ENCODE data around the gene ARHGEF39. TPM values are rescaled to one million over a fixed set of nuclear protein-coding genes. Genes with fewer than 3 reads are reported as not detected.
A peak's percentile ranks its signal among the peaks of the same experiment; 100 is the strongest.
"Not testable (repeated sequence)": the region's sequence is repeated elsewhere in the genome, so short reads cannot be mapped to it uniquely, and the experiment has no call there.

ARHGEF39 gene
- total and polyA plus RNA-seq, 2 experiments from 2014 or later: 5.6 to 12.6 TPM

DNA sequence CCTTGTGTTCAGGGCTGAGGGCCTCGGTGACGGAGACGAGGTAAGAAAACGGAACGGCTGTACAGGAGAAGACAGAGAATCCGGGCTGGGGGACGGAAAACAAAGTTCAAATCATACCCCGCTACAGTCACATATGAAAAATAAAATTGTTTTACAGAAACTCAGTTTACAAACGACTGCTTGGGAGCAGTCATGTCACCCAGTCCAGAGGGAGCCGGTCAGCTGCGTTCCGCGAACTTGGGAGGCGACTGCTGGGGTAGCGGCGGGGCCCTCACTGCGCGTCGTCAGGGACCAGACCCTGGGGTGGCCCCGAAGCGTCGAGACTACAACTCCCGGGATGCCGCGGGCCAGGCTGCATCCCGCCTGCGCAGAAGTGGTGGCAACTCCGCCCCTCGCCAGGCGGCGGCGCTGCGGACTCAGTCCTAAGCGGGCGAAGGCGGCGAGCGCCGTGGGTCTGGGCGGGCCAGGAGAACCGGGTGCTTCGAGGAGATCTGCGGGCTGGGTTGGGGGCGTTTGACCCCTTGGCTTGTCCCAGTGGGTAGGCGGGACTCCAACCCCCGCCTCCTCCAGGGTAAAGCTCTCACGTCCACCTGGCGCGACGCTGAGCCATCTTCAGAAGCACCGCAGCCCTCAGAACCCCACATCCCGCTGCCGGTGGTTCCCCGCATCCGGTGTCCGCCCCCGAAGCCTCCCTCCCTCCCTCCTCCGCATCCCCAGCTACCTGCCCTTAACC, 18.3 kb downstream of the ARHGEF39 start:
- Histone ChIP-seq H3K36me3 (no peaks in the 10 kb centered on the region), H3K4me3 (peak overlapping the region; percentile 53), H3K9me3 (ENCODE audit: low read depth) (no peaks in the 10 kb centered on the region), H3K4me1 (ENCODE audit: low read depth) (peaks cover 9% of the 10 kb centered on the region), H3K27me3 (no peaks in the 10 kb centered on the region), H3K27ac (peak overlapping the region; percentile 90)
- peak; percentile 93 to 95 for DNase-seq (ENCODE audit: low read depth in 1 of 2, low spot score in 1 of 2)
- TF ChIP-seq, protein P1, sequence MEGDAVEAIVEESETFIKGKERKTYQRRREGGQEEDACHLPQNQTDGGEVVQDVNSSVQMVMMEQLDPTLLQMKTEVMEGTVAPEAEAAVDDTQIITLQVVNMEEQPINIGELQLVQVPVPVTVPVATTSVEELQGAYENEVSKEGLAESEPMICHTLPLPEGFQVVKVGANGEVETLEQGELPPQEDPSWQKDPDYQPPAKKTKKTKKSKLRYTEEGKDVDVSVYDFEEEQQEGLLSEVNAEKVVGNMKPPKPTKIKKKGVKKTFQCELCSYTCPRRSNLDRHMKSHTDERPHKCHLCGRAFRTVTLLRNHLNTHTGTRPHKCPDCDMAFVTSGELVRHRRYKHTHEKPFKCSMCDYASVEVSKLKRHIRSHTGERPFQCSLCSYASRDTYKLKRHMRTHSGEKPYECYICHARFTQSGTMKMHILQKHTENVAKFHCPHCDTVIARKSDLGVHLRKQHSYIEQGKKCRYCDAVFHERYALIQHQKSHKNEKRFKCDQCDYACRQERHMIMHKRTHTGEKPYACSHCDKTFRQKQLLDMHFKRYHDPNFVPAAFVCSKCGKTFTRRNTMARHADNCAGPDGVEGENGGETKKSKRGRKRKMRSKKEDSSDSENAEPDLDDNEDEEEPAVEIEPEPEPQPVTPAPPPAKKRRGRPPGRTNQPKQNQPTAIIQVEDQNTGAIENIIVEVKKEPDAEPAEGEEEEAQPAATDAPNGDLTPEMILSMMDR (IDR thresholded peaks at IDR 0.05; ENCODE audit: low read depth, low read length): peak; percentile 84

DNA sequence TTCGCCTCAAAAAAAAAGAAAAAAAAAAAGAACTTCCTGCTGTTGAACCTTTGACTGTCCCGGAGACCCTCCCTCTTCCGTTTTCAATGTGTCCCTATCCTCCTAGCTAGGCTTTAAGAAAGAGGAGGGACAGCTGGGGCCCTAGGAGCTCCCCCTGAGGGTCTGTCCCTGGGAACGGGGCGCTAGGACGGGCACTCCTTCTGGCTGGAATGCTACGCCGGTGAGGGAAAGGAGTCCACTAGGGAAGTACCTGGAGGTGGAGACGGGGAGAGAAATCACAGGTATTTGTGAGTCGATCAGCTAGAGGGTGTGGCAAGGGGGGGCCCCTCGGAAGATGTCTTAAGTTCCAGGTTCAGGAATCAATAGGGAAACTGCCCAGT, 18.9 kb downstream of the ARHGEF39 start:
- TF ChIP-seq, protein P1 (IDR thresholded peaks at IDR 0.05; ENCODE audit: low read depth, low read length): no peak
- Histone ChIP-seq H3K36me3 (no peaks in the 10 kb centered on the region), H3K27ac (peak overlapping the region; percentile 90)

DNA sequence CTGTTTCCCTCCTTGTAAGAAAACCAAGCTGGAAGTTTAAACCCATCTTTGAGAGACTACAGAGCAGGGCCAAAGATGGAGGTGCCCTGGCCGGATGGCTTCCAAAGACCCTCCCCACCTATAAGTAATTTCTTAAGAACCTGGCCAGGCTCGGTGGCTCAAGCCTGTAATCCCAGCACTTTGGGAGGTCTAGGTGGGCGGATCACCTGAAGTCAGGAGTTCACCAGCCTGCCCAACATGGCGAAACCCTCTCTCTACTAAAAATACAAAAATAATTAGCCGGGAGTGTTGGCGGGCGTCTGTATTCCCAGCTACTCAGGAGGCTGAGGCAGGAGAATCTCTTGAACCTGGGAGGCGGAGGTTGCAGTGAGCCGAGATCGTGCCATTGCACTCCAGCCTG, 19.3 kb downstream of the ARHGEF39 start:
- peak overlapping the region; percentile 90 for H3K27ac ChIP-seq
- not testable (repeated sequence) for DNase-seq (ENCODE audit: low read depth in 1 of 2, low spot score in 1 of 2); H3K27me3 ChIP-seq

More for the DNA sequence above, 18.9 kb downstream of the ARHGEF39 start:
- Histone ChIP-seq H3K4me3 (peak overlapping the region; percentile 53), H3K27me3 (no peaks in the 10 kb centered on the region), H3K4me1 (ENCODE audit: low read depth) (peaks cover 9% of the 10 kb centered on the region), H3K9me3 (ENCODE audit: low read depth) (no peaks in the 10 kb centered on the region)
- peak; percentile 30 to 57 for DNase-seq (ENCODE audit: low read depth in 1 of 2, low spot score in 1 of 2)

DNA sequence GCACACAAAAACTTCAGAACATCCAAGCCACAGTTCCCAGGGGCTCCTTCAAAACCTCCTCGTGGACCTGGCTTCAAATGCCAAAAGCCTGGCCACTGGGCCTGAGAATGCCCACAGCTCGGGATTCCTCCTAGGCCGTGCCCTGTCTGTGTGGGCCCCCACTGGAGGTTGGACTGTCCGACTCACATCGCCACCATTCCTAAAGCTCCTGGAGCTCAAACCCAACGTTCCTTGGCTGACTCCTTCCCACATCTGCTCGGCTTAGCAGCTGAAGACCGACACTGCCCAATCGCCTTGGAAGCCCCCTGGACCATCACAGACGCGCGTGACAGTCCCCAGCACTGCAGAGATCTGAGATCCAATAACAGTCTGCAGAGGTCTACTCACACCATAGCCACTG, 21.9 kb downstream of the ARHGEF39 start:
- DNase-seq (ENCODE audit: low read depth in 1 of 2, low spot score in 1 of 2): no peak
- Histone ChIP-seq H3K9me3 (ENCODE audit: low read depth) (no peaks in the 10 kb centered on the region), H3K36me3 (no peaks in the 10 kb centered on the region), H3K27ac (no peak overlapping the region), H3K4me1 (ENCODE audit: low read depth) (peaks cover 9% of the 10 kb centered on the region), H3K27me3 (no peaks in the 10 kb centered on the region), H3K4me3 (no peak overlapping the region)
- TF ChIP-seq, protein P1 (IDR thresholded peaks at IDR 0.05; ENCODE audit: low read depth, low read length): no peak

More for the DNA sequence above, 19.3 kb downstream of the ARHGEF39 start:
- H3K4me1 ChIP-seq (ENCODE audit: low read depth); H3K9me3 ChIP-seq (ENCODE audit: low read depth); H3K36me3 ChIP-seq: not testable (repeated sequence)
- peak overlapping the region; percentile 53 for H3K4me3 ChIP-seq

DNA sequence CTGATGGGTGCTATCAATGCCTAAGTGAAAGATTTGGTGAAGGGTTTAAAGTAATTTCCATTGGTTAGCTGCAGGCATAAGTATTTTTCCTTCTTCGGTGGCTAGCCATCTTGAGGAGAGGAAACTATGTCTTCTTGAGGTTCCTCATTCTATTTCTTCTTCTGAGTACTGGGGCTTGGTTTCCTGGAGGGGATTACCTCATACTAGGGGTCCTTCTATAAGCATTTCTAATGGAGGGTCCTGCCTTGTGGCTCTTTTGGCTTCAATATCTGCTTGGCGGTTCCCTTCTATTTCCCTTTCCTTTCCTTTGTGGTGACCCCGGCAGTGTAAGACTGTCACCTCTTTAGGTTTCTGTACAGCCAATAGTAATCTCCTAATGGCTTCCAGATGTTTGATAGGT, 23.5 kb downstream of the ARHGEF39 start:
- not testable (repeated sequence) for H3K27ac ChIP-seq; H3K36me3 ChIP-seq; DNase-seq (ENCODE audit: low read depth in 1 of 2, low spot score in 1 of 2); H3K4me3 ChIP-seq; H3K27me3 ChIP-seq; H3K4me1 ChIP-seq (ENCODE audit: low read depth); H3K9me3 ChIP-seq (ENCODE audit: low read depth)

DNA sequence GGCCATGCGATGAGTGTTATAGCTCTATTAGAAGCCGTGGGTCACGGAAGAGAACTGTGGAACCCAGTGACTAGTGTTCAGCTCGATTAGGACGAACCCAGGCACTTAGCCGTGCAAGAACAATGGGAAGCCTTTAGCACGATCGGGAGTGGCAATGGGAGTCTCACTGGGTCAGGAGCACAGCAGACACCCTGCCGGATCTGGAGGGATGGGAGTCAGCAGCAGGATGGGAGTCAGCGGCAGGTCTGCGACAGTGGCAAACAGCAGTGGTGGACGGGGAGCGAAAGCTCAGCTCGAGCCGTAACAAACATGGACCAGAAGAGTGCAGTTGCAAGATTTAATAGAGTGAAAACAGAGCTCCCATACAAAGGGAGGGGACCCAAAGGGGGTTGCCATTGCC, 24.6 kb downstream of the ARHGEF39 start:
- H3K4me3 ChIP-seq; H3K4me1 ChIP-seq (ENCODE audit: low read depth); H3K36me3 ChIP-seq; DNase-seq (ENCODE audit: low read depth in 1 of 2, low spot score in 1 of 2); H3K27me3 ChIP-seq; H3K9me3 ChIP-seq (ENCODE audit: low read depth); H3K27ac ChIP-seq: not testable (repeated sequence)

DNA sequence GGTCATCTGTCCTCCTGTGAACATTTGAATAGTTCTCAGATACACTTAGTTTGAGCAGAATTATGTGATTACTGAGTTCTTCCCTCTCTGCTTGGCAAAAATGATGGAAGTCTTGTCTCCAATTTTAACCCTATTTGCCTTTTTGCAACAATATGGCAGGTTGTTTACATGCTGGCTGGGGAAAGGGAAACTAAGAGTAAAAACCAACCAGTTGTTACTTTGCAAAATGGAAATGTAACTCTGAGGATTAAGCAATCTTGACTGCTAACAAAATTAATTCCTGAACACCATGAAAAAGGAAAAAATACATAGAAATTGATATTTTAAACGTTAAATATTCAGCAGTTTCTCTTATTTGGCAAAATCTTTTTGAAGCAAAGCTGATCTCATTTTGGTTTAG, 25.4 kb downstream of the ARHGEF39 start:
- Histone ChIP-seq H3K9me3 (ENCODE audit: low read depth) (no peaks in the 10 kb centered on the region), H3K4me3 (no peak overlapping the region), H3K27me3 (no peaks in the 10 kb centered on the region), H3K36me3 (no peaks in the 10 kb centered on the region), H3K4me1 (ENCODE audit: low read depth) (peaks cover 9% of the 10 kb centered on the region), H3K27ac (no peak overlapping the region)
- TF ChIP-seq, protein P1 (IDR thresholded peaks at IDR 0.05; ENCODE audit: low read depth, low read length): no peak
- DNase-seq (ENCODE audit: low read depth in 1 of 2, low spot score in 1 of 2): no peak

DNA sequence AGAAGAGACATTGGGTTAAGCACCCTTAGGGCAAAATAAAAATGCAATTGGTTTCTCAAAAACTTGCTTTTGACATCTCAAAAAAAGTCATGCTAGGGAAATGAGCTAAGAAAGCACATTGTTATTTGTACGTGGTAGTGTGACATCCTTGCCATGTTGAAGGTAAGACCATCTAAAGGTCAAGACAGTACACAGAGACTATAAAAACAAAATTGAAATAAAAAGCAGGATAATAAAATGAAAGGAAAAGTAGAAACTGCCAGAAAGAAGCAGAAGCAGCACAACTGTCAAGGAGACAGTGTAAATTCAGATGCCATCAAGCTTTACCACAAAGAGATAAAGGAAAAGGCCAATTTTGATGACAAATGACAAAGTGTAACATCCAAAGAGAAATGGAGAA, 25.8 kb downstream of the ARHGEF39 start:
- H3K27ac ChIP-seq; DNase-seq (ENCODE audit: low read depth in 1 of 2, low spot score in 1 of 2); H3K4me3 ChIP-seq; H3K36me3 ChIP-seq; H3K27me3 ChIP-seq; H3K9me3 ChIP-seq (ENCODE audit: low read depth); H3K4me1 ChIP-seq (ENCODE audit: low read depth): not testable (repeated sequence)

DNA sequence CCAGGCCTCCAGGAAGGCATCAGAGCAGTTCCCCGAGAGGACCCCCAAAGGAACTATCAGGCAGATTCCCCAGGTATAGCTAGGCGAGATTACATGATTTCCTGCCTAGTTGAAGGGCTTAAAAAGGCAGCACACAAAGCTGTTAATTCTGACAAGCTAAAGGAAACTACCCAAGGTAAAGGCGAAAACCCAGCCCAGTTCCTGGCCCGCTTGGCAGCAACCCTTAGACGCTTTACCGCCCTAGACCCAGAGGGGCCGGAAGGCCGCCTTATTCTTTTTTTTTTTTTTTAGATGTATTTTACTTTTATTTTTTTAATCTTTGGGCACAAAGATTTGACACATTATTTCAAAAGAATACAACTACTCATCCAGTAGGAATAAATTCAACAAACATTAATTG, 26.2 kb downstream of the ARHGEF39 start:
- H3K27ac ChIP-seq; H3K4me3 ChIP-seq; H3K4me1 ChIP-seq (ENCODE audit: low read depth); H3K9me3 ChIP-seq (ENCODE audit: low read depth); H3K36me3 ChIP-seq; DNase-seq (ENCODE audit: low read depth in 1 of 2, low spot score in 1 of 2); H3K27me3 ChIP-seq: not testable (repeated sequence)

DNA sequence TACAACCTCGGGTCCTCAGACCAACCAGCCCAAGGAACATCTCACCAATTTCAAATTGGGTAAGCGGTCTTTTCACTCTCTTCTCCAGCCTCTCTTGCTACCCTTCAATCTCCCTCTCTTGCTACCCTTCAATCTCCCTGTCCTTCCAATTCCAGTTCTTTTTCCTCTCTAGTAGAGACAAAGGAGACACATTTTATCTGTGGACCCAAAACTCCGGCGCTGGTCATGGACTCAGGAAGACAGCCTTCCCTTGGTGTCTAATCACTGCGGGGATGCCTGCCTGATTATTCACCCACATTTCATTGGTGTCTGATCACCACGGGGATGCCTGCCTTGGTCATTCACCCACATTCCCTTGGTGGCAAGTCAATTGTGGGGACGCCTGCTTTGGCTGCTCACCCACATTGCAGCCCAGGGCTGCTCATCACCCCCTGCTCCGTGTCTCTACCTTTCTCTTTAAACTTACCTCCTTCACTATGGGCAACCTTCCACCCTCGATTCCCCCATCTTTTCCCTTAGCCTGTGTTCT, 27.5 kb downstream of the ARHGEF39 start:
- H3K27me3 ChIP-seq; H3K4me3 ChIP-seq; DNase-seq (ENCODE audit: low read depth in 1 of 2, low spot score in 1 of 2); H3K4me1 ChIP-seq (ENCODE audit: low read depth); H3K27ac ChIP-seq; H3K36me3 ChIP-seq; H3K9me3 ChIP-seq (ENCODE audit: low read depth): not testable (repeated sequence)
